ENCODE data around the gene CELA3A. TPM values are rescaled to one million over a fixed set of nuclear protein-coding genes. Genes with fewer than 3 reads are reported as not detected.
A peak's percentile ranks its signal among the peaks of the same experiment; 100 is the strongest.
"Not testable (repeated sequence)": the region's sequence is repeated elsewhere in the genome, so short reads cannot be mapped to it uniquely, and the experiment has no call there.

The CELA3A gene, protein sequence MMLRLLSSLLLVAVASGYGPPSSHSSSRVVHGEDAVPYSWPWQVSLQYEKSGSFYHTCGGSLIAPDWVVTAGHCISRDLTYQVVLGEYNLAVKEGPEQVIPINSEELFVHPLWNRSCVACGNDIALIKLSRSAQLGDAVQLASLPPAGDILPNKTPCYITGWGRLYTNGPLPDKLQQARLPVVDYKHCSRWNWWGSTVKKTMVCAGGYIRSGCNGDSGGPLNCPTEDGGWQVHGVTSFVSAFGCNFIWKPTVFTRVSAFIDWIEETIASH
- total RNA-seq: not detected

DNA sequence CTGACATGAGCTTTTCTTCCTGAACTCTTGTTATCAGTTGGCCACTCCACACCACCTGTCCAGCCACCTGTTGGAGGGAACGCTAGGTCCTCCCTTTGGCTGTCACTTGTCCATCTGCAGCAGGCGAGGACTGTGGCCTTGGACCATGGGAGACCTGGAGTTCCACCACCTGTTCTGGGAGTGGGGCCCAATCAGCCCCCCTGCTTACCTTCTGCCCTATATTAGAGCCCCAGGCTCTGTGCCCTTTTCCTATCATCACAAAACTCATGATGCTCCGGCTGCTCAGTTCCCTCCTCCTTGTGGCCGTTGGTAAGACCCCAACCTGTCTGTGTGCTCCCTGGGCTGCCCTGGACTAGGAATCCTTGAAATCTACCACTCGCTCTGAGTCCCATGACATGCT, at the start of gene CELA3A:
Gene CELA3A (plus strand): TSS at position 249 of the 400 bp plus-strand sequence. CDS start 18 bp downstream, at position 267.
- no peaks in the 10 kb centered on the region for H3K36me3 Mint-ChIP-seq (ENCODE audit: low read depth)
- ATAC-seq (replicated peaks): no peak
- H3K9me3 Mint-ChIP-seq: no peaks in the 10 kb centered on the region
- no peaks in the 10 kb centered on the region for H3K4me1 Mint-ChIP-seq
- peak within 1 kb of the TSS; percentile 50 for H3K27ac Mint-ChIP-seq
- no peaks in the 10 kb centered on the region for H3K27me3 Mint-ChIP-seq
- H3K4me3 Mint-ChIP-seq: no peak within 1 kb of the TSS

DNA sequence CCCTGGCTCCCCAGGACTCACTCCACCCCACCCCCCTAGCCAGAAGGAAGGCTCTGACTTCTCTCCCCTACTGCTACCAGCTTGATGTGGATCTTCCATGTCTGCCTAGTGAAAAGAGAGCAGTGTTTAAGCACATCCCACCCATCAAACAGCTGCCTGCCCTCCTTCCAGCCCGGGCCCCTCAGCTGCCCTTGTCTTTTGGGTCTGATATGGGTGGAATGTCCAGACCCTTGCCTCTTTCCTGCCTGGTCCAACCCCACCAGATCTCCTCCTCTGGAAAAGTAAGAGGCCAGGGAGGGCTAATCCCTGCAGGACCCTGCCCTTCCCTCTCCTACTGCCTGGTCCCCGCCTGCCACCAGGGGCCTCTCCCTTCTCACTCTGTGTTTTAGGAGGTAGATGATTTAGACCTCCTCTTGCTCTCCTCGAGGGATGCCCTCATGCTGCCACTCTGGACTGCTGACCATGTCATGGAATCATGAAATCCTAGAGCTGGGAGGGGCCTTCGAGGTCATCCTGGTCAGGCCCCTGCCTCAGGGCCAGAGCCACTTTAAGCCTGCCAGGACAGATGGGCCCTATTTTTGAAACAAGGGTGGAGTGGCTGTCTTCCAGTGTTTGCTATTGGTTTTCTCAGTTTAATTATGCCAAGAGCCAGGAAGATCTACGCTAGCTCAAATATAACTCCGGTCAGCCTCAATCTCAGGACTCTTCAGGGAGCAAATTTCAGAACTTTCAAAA, 48.5 kb upstream of the CELA3A start:
- peak overlapping the region; percentile 36 for H3K27ac Mint-ChIP-seq
- no peak overlapping the region for H3K4me3 Mint-ChIP-seq
- no peaks in the 10 kb centered on the region for H3K27me3 Mint-ChIP-seq
- H3K9me3 Mint-ChIP-seq: no peaks in the 10 kb centered on the region
- no peak for ATAC-seq (replicated peaks)
- H3K36me3 Mint-ChIP-seq (ENCODE audit: low read depth): no peaks in the 10 kb centered on the region
- H3K4me1 Mint-ChIP-seq: peaks cover 10% of the 10 kb centered on the region

DNA sequence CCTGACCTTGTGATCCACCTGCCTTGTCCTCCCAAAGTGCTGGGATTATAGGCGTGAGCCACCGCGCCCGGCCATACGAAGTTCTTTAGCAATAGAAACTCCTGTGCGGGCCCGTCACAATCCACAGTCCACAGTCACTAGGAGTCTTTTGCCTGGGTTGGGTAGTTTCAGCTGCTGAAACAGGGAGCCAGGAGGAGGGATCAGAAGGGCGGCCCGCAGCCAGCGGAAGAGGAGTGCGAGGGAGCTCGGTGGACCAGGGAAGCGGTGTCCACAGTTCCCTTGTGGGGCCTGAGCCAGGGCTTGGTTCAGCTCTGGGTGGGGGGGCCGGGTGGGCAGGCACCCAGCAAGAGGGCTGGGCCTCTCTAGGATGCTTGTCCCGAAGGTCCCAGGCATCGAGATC, 46.4 kb upstream of the CELA3A start:
- no peak for ATAC-seq (replicated peaks)
- H3K4me1 Mint-ChIP-seq: peaks cover 16% of the 10 kb centered on the region
- H3K27me3 Mint-ChIP-seq: no peaks in the 10 kb centered on the region
- no peaks in the 10 kb centered on the region for H3K36me3 Mint-ChIP-seq (ENCODE audit: low read depth)
- H3K27ac Mint-ChIP-seq: no peak overlapping the region
- no peak overlapping the region for H3K4me3 Mint-ChIP-seq
- no peaks in the 10 kb centered on the region for H3K9me3 Mint-ChIP-seq

DNA sequence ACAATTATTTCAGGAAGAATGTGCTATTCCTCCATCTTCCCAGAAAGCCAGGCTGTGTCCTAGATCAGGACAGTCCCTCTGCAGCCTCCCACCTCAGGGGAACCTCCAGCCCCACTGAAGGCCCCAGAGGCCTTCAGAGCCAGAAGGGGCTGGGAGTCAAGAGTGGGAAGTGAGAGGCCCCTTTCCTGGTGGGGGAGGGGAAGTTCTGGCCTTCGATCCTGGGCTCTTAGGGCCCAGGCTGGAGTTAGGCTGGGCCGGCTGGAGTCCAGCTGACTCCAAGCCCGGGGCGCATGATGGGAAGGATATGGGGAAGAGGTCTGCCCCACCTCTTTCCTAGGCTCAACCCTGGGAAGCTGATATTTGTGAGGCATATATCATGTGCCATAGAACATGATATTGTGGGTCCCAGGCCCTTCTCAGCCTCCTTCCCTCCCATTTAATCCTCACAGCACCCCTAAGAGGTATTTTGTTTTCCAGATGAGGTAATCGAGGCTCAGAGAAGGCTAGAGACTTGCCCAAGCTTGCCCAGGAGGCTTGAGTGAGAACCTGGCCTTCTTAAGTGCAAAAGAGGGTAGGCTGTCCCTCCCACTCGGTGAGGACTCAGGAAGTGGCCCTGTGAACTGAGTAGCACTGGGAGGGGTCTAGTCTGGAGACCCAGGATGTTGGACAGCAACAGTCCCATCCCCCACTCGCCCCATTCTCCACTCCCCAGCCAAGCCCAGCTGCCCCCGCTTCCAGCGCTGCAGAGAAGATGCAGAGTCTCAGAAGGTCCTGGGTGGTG, 45.8 kb upstream of the CELA3A start:
- peaks cover 16% of the 10 kb centered on the region for H3K4me1 Mint-ChIP-seq
- ATAC-seq (replicated peaks): no peak
- no peaks in the 10 kb centered on the region for H3K27me3 Mint-ChIP-seq
- H3K4me3 Mint-ChIP-seq: no peak overlapping the region
- no peaks in the 10 kb centered on the region for H3K36me3 Mint-ChIP-seq (ENCODE audit: low read depth)
- no peaks in the 10 kb centered on the region for H3K9me3 Mint-ChIP-seq
- no peak overlapping the region for H3K27ac Mint-ChIP-seq

DNA sequence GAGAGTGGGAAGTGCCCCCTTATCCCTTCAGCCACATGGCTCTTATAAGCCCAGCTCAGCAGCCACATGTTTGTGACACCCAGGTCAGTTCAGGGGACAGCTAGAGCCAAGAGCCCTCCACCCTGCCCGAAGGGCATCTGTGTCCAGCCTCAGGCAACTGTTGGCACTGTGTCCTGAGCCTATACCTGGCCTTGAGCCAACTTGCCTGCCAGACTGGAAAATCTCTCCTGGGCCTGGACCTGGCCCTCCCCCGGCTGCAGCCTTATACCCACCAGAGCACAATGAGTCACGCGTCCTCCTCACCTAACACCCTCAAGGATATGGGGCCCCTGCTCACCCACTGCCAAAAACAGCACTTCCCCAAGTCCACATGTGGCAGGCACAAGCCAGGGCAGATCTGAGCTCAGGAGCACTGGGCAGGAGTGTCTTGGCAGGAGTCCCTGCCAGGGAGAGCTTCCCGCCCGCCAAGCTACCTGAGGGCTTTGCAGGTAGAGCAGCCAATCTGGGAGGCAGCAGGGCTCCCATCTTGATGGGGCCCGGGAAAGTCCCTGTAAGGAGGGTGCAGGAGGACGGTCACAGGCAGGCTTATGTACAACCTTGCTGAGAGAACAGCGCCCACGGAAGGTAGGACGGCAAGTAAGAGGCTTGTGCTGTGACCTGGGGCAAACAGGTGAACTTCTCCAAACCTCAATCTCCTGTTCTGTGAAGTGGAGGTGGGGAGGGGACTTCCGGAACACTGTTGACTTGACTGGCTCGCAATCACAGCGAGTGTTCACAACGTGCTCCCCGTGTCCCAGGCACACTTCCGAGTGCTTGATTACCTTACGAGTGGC, 44.5 kb upstream of the CELA3A start:
- Mint-ChIP-seq H3K4me1 (peaks cover 16% of the 10 kb centered on the region), H3K27ac (peak overlapping the region; percentile 88), H3K36me3 (ENCODE audit: low read depth) (no peaks in the 10 kb centered on the region), H3K9me3 (no peaks in the 10 kb centered on the region), H3K4me3 (peak overlapping the region; percentile 72), H3K27me3 (no peaks in the 10 kb centered on the region)
- ATAC-seq (replicated peaks): peak; percentile 86

DNA sequence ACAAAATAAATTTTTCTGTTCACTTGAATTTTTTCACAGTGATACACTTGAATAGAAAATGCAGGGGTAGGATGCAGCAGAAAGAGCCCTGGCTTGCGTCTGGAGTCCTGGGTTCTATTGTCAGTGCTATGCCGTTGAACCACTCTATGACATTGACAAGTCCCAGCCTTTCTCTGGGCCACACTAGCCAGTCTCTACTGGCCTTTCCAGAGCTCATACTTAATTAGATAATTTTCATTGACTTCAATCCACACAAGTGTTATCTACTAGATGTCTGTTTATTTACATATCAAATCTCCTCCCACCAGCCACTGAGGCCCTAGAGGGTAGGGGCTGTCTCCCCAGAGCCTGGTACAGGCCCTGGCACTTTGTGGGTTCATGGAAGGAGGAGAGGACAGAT, 40.1 kb upstream of the CELA3A start:
- Mint-ChIP-seq H3K4me3 (no peak overlapping the region), H3K27ac (no peak overlapping the region), H3K36me3 (ENCODE audit: low read depth) (no peaks in the 10 kb centered on the region), H3K27me3 (no peaks in the 10 kb centered on the region), H3K4me1 (peaks cover 20% of the 10 kb centered on the region), H3K9me3 (no peaks in the 10 kb centered on the region)
- no peak for ATAC-seq (replicated peaks)

DNA sequence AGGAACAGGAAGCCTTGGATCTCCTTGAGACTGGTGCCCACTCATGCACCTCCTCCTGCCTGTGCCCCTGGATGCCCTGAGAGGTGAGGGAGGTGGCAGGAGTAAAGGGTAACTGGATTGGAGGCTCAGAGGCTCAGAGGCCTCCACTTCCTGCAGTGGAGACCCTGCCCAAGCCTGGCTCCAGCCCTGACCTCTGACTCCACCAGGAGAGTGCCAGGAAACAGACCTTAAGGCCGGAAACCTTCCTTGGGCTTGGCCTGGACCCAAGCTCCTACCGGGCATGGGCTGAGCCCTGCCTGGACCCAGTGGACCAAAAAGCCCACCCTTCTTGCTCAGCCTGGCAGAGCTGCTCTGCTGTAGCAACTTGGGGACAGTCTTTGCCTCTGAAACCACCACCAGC, 39.7 kb upstream of the CELA3A start:
- H3K27ac Mint-ChIP-seq: no peak overlapping the region
- no peaks in the 10 kb centered on the region for H3K27me3 Mint-ChIP-seq
- no peaks in the 10 kb centered on the region for H3K36me3 Mint-ChIP-seq (ENCODE audit: low read depth)

DNA sequence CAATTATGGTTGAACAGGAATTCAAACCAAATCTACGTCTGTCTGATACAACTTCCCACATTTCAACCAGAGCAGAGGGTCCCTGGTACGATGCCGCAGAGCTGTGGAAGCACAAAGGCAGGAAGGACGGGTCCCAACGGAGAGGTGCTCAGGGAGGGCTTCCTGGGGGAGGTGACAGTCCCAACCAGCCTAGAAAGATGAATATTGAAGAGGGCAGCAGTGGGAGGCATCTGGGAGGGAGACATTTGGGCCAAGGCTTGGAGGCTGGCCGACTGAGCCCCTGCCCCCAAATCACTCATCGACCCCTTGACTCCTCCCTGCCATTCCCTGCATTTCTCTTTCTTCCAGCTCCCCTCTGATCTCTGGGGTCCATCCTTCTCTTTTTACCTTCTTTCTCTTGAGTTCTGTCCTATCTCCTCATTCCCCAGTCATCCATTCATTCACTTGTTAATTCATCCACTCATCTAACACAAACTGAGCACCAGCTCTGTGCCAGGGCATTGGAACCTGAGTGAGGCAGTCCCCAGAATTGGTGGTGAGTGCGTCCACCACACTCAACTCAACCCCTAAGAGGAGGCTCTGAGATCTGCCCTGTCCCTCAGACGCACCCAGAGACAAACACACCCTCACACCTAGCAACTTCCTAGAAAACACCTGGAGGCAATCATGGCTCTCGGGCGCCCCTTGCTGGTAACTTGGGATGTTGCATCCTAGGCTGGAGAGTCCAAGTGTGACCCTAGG, 37.8 kb upstream of the CELA3A start:
- peak; percentile 94 for ATAC-seq (replicated peaks)
- Mint-ChIP-seq H3K4me1 (peaks cover 4% of the 10 kb centered on the region), H3K36me3 (ENCODE audit: low read depth) (no peaks in the 10 kb centered on the region), H3K9me3 (no peaks in the 10 kb centered on the region), H3K27me3 (peaks cover 2% of the 10 kb centered on the region), H3K4me3 (no peak overlapping the region), H3K27ac (peak overlapping the region; percentile 18)

More for the DNA sequence above, 39.7 kb upstream of the CELA3A start:
- H3K4me3 Mint-ChIP-seq: no peak overlapping the region
- peaks cover 18% of the 10 kb centered on the region for H3K4me1 Mint-ChIP-seq
- ATAC-seq (replicated peaks): no peak
- no peaks in the 10 kb centered on the region for H3K9me3 Mint-ChIP-seq

DNA sequence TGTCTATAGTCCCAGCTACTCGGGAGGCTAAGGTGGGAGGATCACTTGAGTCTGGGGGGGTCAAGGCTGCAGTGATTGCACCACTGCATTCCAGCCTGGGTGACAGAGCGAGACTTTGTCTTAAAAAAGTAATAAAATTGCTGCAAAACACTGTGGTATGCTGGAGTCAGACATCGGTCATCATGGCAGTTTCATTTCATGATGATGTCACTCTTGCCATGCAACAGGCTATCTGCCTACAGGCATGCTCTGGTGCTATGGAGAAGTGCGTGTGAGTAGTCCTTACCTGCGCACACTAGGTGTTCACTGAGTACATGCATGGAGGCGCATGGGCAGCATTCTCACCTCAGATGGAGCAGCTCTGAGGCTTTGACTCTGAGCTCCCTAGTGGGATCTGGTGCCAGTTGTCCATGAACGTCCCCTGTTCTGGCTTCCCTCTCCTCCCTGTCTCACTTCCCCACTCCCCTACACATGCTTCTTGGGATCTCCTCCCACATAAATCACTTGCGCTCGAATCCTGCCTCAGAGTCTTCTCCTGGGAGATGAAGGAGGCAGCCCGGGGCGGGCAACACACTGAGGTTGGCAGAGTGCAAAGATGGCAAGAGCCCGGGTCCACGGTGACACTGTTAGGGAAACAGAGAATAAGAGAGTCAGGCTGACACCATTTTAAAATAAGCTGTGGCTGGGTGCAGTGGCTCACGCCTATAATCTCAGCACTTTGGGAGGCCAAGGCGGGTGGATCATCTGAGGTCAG, 35.0 kb upstream of the CELA3A start:
- no peaks in the 10 kb centered on the region for H3K9me3 Mint-ChIP-seq
- H3K4me3 Mint-ChIP-seq: no peak overlapping the region
- no peaks in the 10 kb centered on the region for H3K36me3 Mint-ChIP-seq (ENCODE audit: low read depth)
- ATAC-seq (replicated peaks): peak; percentile 62
- H3K27me3 Mint-ChIP-seq: peaks cover 4% of the 10 kb centered on the region
- peaks cover 4% of the 10 kb centered on the region for H3K4me1 Mint-ChIP-seq
- H3K27ac Mint-ChIP-seq: no peak overlapping the region

DNA sequence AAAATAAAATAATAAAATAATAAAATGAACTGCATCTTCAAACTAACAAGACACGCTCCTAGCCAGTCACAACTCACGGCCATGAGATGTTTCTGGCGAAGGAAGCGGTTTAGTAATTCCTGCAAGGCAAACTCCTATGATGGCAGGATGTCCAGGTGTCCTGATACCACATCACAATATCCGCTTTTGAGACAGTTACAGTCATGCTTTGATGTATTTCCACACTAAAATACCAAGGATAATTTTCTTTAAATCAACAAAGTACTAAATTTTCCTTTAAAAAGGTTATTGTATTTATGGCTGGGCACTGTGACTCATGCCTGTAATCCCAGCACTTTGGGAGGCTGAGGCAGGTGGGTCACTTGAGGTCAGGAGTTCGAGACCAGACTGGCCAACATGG, 34.2 kb upstream of the CELA3A start:
- ATAC-seq (replicated peaks); H3K9me3 Mint-ChIP-seq: not testable (repeated sequence)

DNA sequence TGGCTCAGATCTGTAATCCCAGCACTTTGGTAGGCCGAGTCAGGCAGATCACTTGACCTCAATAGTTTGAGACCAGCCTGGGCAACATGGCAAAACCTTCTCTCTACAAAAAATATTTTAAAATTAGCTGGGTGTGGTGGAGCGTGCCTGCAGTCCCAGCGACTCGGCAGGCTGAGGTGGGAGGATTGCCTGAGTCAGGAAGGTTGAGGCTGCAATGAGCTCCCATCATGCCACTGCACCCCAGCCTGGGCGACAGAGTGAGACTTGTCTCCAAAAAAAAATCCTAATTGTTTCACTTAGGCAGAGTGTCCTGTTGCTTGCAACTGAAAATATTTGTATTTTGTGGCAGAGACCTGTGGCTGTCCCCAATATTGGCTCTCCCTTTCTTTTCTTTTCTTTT, 32.4 kb upstream of the CELA3A start:
- H3K4me1 Mint-ChIP-seq; H3K27me3 Mint-ChIP-seq; H3K4me3 Mint-ChIP-seq; H3K36me3 Mint-ChIP-seq (ENCODE audit: low read depth); ATAC-seq (replicated peaks); H3K9me3 Mint-ChIP-seq: not testable (repeated sequence)
- peak overlapping the region; percentile 68 for H3K27ac Mint-ChIP-seq

More for the DNA sequence above, 34.2 kb upstream of the CELA3A start:
- not testable (repeated sequence) for H3K27ac Mint-ChIP-seq; H3K27me3 Mint-ChIP-seq; H3K4me1 Mint-ChIP-seq; H3K4me3 Mint-ChIP-seq; H3K36me3 Mint-ChIP-seq (ENCODE audit: low read depth)

DNA sequence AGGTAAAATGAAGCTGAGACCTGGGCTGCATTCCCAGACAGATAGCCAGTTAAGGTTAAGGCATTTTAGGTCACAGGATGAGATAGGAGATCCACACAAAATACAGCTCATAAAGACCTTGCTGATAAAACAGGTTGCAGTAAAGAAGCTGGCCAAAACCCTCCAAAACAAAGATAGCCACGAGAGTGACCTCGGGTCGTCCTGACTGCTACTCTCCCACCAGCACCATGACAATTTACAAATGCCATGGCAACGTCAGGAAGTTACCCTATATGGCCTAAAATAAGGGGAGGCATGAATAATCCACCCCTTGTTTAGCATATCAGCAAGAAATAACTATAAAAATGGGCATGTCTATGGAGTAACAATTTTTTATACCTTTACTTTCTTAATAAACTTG, 30.9 kb upstream of the CELA3A start:
- H3K9me3 Mint-ChIP-seq; H3K27ac Mint-ChIP-seq; H3K4me1 Mint-ChIP-seq; H3K36me3 Mint-ChIP-seq (ENCODE audit: low read depth); H3K27me3 Mint-ChIP-seq; ATAC-seq (replicated peaks); H3K4me3 Mint-ChIP-seq: not testable (repeated sequence)

DNA sequence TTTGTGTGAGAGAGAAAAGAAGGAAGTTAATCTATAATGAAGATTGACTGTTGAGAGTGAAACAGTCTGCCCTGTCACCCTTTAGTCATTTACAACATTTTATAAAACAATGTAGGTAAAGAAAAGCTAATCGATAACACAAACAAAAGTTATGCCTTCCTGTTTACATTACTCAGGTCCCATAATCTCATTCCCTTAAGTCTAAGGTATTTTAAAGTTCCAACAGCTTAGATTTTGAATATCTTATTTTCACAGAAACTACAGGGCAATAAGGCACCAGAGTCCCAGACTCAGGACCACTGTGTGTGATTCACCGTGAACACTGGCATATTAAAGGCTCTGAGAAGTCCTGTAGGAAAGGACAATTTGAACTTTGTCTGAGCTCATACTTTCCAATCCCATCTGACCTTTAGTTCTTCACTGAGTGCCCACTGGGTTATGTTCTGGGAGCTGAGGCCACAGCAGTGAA, 28.4 kb upstream of the CELA3A start:
- H3K27me3 Mint-ChIP-seq; H3K4me3 Mint-ChIP-seq; ATAC-seq (replicated peaks); H3K4me1 Mint-ChIP-seq; H3K9me3 Mint-ChIP-seq; H3K27ac Mint-ChIP-seq; H3K36me3 Mint-ChIP-seq (ENCODE audit: low read depth): not testable (repeated sequence)

All from activated T-helper 17 cell treated with anti-CD3 and anti-CD28 coated beads, Interleukin-2, amount 50 U/mL, for 72 hours (primary cell).